ENCODE data around the gene TMEM79.
A peak's percentile ranks its signal among the peaks of the same experiment; 100 is the strongest.

The TMEM79 gene, protein sequence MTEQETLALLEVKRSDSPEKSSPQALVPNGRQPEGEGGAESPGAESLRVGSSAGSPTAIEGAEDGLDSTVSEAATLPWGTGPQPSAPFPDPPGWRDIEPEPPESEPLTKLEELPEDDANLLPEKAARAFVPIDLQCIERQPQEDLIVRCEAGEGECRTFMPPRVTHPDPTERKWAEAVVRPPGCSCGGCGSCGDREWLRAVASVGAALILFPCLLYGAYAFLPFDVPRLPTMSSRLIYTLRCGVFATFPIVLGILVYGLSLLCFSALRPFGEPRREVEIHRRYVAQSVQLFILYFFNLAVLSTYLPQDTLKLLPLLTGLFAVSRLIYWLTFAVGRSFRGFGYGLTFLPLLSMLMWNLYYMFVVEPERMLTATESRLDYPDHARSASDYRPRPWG

DNA sequence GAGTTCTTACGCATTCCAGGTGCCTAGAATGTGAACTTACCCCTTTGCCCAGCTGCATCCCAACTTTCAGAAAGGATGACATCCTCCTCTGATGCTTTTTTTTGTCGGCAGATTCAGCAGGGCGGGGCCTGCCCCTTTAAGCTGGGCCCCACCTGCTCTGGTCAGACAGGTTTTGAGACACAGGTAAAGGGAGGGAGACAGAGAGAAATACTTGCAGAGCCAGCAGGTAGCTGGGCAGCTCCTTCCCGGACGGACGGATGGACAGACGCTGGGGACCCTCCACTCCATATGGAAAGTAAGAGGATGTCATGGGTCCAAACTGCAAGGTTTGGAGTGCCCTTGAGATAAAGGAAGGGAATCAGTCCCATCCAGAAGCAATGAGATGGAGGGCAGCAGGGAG lies at the start of gene TMEM79:
TSS of gene TMEM79 (plus strand) at position 214 of the 400 bp plus-strand sequence. CDS start 902 bp downstream, outside the sequence.
- H3K9ac ChIP-seq (ENCODE audit: low read depth, low read length), result peak within 1 kb of the TSS; percentile 89
- peaks cover 11% of the 10 kb centered on the region for H3K36me3 ChIP-seq (ENCODE audit: control insufficient read depth, insufficient read depth, low read length)
- H3K27me3 ChIP-seq (ENCODE audit: control insufficient read depth, insufficient read depth, low read length), result no peaks in the 10 kb centered on the region
- peaks cover 10% of the 10 kb centered on the region for H3K4me1 ChIP-seq (ENCODE audit: control insufficient read depth, insufficient read depth, low read length)
- no peaks in the 10 kb centered on the region for H3K9me3 ChIP-seq (ENCODE audit: control insufficient read depth, insufficient read depth, low read length)
- H3K4me3 ChIP-seq (ENCODE audit: low read depth, low read length), result peak within 1 kb of the TSS; percentile 83

- no peak overlapping the region for H3K9ac ChIP-seq (ENCODE audit: low read depth, low read length)
- H3K9me3 ChIP-seq (ENCODE audit: control insufficient read depth, insufficient read depth, low read length), result no peaks in the 10 kb centered on the region
- peaks cover 19% of the 10 kb centered on the region for H3K36me3 ChIP-seq (ENCODE audit: control insufficient read depth, insufficient read depth, low read length)
- no peaks in the 10 kb centered on the region for H3K4me1 ChIP-seq (ENCODE audit: control insufficient read depth, insufficient read depth, low read length)
- H3K27me3 ChIP-seq (ENCODE audit: control insufficient read depth, insufficient read depth, low read length), result no peaks in the 10 kb centered on the region
- no peak overlapping the region for H3K4me3 ChIP-seq (ENCODE audit: low read depth, low read length)
These were observed 48.0 kb upstream of the TMEM79 start for GRCh38 chr1:156236164-156236563.

DNA sequence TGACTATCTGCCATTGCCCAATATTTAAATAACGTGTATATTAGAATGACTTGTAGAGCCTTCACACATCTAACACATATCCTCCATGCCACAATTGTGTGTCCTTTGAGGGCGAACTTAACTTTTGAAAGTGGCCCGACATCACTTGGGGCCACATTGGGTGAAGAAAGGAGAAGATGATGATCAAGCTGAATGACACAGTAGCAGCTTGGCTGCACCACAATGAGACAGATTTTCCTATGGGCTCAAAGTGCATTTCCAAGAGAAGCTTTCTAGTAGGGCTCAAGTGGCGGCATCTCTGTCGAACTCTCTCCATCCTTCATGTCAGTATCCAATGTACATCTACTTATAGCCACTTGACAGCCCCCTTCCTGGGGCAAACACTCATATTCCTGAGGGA lies 45.9 kb upstream of the TMEM79 start:
- peaks cover 15% of the 10 kb centered on the region for H3K36me3 ChIP-seq (ENCODE audit: control insufficient read depth, insufficient read depth, low read length)
- H3K9ac ChIP-seq (ENCODE audit: low read depth, low read length), result no peak overlapping the region
- no peak overlapping the region for H3K4me3 ChIP-seq (ENCODE audit: low read depth, low read length)
- H3K9me3 ChIP-seq (ENCODE audit: control insufficient read depth, insufficient read depth, low read length), result no peaks in the 10 kb centered on the region
- no peaks in the 10 kb centered on the region for H3K4me1 ChIP-seq (ENCODE audit: control insufficient read depth, insufficient read depth, low read length)
- no peaks in the 10 kb centered on the region for H3K27me3 ChIP-seq (ENCODE audit: control insufficient read depth, insufficient read depth, low read length)

GRCh38 chr1:156241311-156241811 lies 42.8 kb upstream of the TMEM79 start:
- Histone ChIP-seq H3K4me3 (ENCODE audit: low read depth, low read length) (no peak overlapping the region), H3K9me3 (ENCODE audit: control insufficient read depth, insufficient read depth, low read length) (no peaks in the 10 kb centered on the region), H3K4me1 (ENCODE audit: control insufficient read depth, insufficient read depth, low read length) (no peaks in the 10 kb centered on the region), H3K27me3 (ENCODE audit: control insufficient read depth, insufficient read depth, low read length) (no peaks in the 10 kb centered on the region), H3K9ac (ENCODE audit: low read depth, low read length) (no peak overlapping the region), H3K36me3 (ENCODE audit: control insufficient read depth, insufficient read depth, low read length) (peaks cover 8% of the 10 kb centered on the region)

DNA sequence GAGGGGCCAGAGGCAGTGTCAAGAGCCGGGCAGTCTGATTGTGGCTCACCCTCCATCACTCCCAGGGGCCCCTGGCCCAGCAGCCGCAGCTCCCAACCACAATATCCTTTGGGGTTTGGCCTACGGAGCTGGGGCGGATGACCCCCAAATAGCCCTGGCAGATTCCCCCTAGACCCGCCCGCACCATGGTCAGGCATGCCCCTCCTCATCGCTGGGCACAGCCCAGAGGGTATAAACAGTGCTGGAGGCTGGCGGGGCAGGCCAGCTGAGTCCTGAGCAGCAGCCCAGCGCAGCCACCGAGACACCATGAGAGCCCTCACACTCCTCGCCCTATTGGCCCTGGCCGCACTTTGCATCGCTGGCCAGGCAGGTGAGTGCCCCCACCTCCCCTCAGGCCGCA lies 42.2 kb upstream of the TMEM79 start, which contains the start of gene BGLAP:
TSS of gene BGLAP (plus strand) at position 259 of the 400 bp plus-strand sequence. CDS start at position 307, 48 bp downstream.
- Histone ChIP-seq H3K4me3 (ENCODE audit: low read depth, low read length) (no peak within 1 kb of the TSS), H3K36me3 (ENCODE audit: control insufficient read depth, insufficient read depth, low read length) (peaks cover 8% of the 10 kb centered on the region), H3K9me3 (ENCODE audit: control insufficient read depth, insufficient read depth, low read length) (no peaks in the 10 kb centered on the region), H3K9ac (ENCODE audit: low read depth, low read length) (no peak within 1 kb of the TSS), H3K27me3 (ENCODE audit: control insufficient read depth, insufficient read depth, low read length) (no peaks in the 10 kb centered on the region), H3K4me1 (ENCODE audit: control insufficient read depth, insufficient read depth, low read length) (no peaks in the 10 kb centered on the region)

DNA sequence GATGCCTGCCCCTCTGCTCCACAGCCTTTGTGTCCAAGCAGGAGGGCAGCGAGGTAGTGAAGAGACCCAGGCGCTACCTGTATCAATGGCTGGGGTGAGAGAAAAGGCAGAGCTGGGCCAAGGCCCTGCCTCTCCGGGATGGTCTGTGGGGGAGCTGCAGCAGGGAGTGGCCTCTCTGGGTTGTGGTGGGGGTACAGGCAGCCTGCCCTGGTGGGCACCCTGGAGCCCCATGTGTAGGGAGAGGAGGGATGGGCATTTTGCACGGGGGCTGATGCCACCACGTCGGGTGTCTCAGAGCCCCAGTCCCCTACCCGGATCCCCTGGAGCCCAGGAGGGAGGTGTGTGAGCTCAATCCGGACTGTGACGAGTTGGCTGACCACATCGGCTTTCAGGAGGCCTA lies 41.4 kb upstream of the TMEM79 start:
- Histone ChIP-seq H3K36me3 (ENCODE audit: control insufficient read depth, insufficient read depth, low read length) (peaks cover 8% of the 10 kb centered on the region), H3K4me3 (ENCODE audit: low read depth, low read length) (no peak overlapping the region), H3K9ac (ENCODE audit: low read depth, low read length) (no peak overlapping the region), H3K4me1 (ENCODE audit: control insufficient read depth, insufficient read depth, low read length) (no peaks in the 10 kb centered on the region), H3K27me3 (ENCODE audit: control insufficient read depth, insufficient read depth, low read length) (no peaks in the 10 kb centered on the region), H3K9me3 (ENCODE audit: control insufficient read depth, insufficient read depth, low read length) (no peaks in the 10 kb centered on the region)

- no peaks in the 10 kb centered on the region for H3K9me3 ChIP-seq (ENCODE audit: control insufficient read depth, insufficient read depth, low read length)
- peaks cover 10% of the 10 kb centered on the region for H3K36me3 ChIP-seq (ENCODE audit: control insufficient read depth, insufficient read depth, low read length)
- no peaks in the 10 kb centered on the region for H3K27me3 ChIP-seq (ENCODE audit: control insufficient read depth, insufficient read depth, low read length)
- no peak overlapping the region for H3K4me3 ChIP-seq (ENCODE audit: low read depth, low read length)
- no peak overlapping the region for H3K9ac ChIP-seq (ENCODE audit: low read depth, low read length)
- H3K4me1 ChIP-seq (ENCODE audit: control insufficient read depth, insufficient read depth, low read length), result no peaks in the 10 kb centered on the region
These were observed 40.0 kb upstream of the TMEM79 start for GRCh38 chr1:156244126-156244525.

- Histone ChIP-seq H3K4me1 (ENCODE audit: control insufficient read depth, insufficient read depth, low read length) (no peaks in the 10 kb centered on the region), H3K9me3 (ENCODE audit: control insufficient read depth, insufficient read depth, low read length) (no peaks in the 10 kb centered on the region), H3K4me3 (ENCODE audit: low read depth, low read length) (no peak overlapping the region), H3K9ac (ENCODE audit: low read depth, low read length) (no peak overlapping the region), H3K27me3 (ENCODE audit: control insufficient read depth, insufficient read depth, low read length) (no peaks in the 10 kb centered on the region), H3K36me3 (ENCODE audit: control insufficient read depth, insufficient read depth, low read length) (peaks cover 6% of the 10 kb centered on the region)
These were observed 39.4 kb upstream of the TMEM79 start for GRCh38 chr1:156244712-156245111.

- H3K9ac ChIP-seq (ENCODE audit: low read depth, low read length), result no peak overlapping the region
- peaks cover 15% of the 10 kb centered on the region for H3K36me3 ChIP-seq (ENCODE audit: control insufficient read depth, insufficient read depth, low read length)
- no peaks in the 10 kb centered on the region for H3K27me3 ChIP-seq (ENCODE audit: control insufficient read depth, insufficient read depth, low read length)
- H3K4me1 ChIP-seq (ENCODE audit: control insufficient read depth, insufficient read depth, low read length), result no peaks in the 10 kb centered on the region
- no peaks in the 10 kb centered on the region for H3K9me3 ChIP-seq (ENCODE audit: control insufficient read depth, insufficient read depth, low read length)
- no peak overlapping the region for H3K4me3 ChIP-seq (ENCODE audit: low read depth, low read length)
These were observed 38.5 kb upstream of the TMEM79 start for GRCh38 chr1:156245451-156246232.

DNA sequence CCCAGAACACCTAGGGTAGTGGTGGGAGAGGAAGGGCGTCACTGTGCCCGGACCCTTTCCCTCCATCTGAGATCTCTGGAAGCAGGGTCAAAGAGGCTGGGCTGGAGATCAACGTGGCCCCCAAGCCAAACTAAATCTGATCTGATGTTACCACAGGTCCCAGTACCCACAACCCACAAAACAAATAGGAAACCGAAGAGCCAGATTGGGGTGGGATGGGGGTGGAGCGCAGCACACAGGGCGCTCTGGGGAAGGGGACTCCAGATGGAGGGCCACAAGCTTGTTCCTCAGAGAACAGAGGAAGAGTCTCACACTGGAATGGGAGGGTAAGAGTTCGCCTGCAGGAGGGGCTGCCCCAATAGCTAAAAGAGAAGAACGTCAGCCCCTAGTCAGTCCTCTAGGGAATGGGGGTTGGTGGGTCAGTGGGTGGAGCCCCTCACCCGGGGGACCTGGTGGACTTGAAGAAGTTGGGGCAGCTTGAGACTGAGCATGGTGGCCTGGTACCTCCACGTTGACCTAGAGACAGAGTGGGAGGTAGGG lies 37.8 kb upstream of the TMEM79 start:
- no peaks in the 10 kb centered on the region for H3K9me3 ChIP-seq (ENCODE audit: control insufficient read depth, insufficient read depth, low read length)
- H3K9ac ChIP-seq (ENCODE audit: low read depth, low read length), result no peak overlapping the region
- H3K4me1 ChIP-seq (ENCODE audit: control insufficient read depth, insufficient read depth, low read length), result no peaks in the 10 kb centered on the region
- peaks cover 21% of the 10 kb centered on the region for H3K36me3 ChIP-seq (ENCODE audit: control insufficient read depth, insufficient read depth, low read length)
- no peaks in the 10 kb centered on the region for H3K27me3 ChIP-seq (ENCODE audit: control insufficient read depth, insufficient read depth, low read length)
- no peak overlapping the region for H3K4me3 ChIP-seq (ENCODE audit: low read depth, low read length)

- Histone ChIP-seq H3K9ac (ENCODE audit: low read depth, low read length) (no peak overlapping the region), H3K27me3 (ENCODE audit: control insufficient read depth, insufficient read depth, low read length) (no peaks in the 10 kb centered on the region), H3K9me3 (ENCODE audit: control insufficient read depth, insufficient read depth, low read length) (no peaks in the 10 kb centered on the region), H3K4me1 (ENCODE audit: control insufficient read depth, insufficient read depth, low read length) (no peaks in the 10 kb centered on the region), H3K4me3 (ENCODE audit: low read depth, low read length) (no peak overlapping the region), H3K36me3 (ENCODE audit: control insufficient read depth, insufficient read depth, low read length) (peaks cover 27% of the 10 kb centered on the region)
These were observed 37.2 kb upstream of the TMEM79 start for GRCh38 chr1:156246781-156247459.
